Muscle of back (tissue), 10 donors: ENCODE results near the gene KHDC3L. TPM values are rescaled to one million over a fixed set of nuclear protein-coding genes. Genes with fewer than 3 reads are reported as not detected.

ENCODE experiments used
- polyA plus RNA-seq, 10 donors: library from polyadenylated mRNA; unstranded; fragments of 120-200 nt; gene quantifications; one replicate each; pipeline ENCODE4 v1.2.1, GENCODE V29; 2013; ENCODE audit not compliant: insufficient read length in 10 of 10

The KHDC3L gene
- polyA plus RNA-seq, 10 donors = 0.15 TPM; not detected in 9

Other genes starting within 250 kb of the KHDC3L start
- under 1 TPM in 4 of 10 donors, not detected in 6; 0.23 to 0.59 (median 0.41) TPM for gene KHDC1L, start 137.2 kb upstream of the KHDC3L start, polyA plus RNA-seq
- gene KHDC1, start 99.5 kb upstream of the KHDC3L start, polyA plus RNA-seq = 1 to 10 TPM; 3.2 to 5.9 (median 4.5) TPM
- gene DPPA5, start 8.4 kb upstream of the KHDC3L start, polyA plus RNA-seq = not detected
- under 1 TPM in 2 of 10 donors, not detected in 8; 0.33 to 0.35 TPM for gene OOEP, start 7.2 kb downstream of the KHDC3L start, polyA plus RNA-seq
- gene DDX43, start 32.2 kb downstream of the KHDC3L start, polyA plus RNA-seq = under 1 TPM; 0.19 to 0.70 (median 0.48) TPM
- 1 to 10 TPM; 3.7 to 5.8 (median 4.6) TPM for gene CGAS, start 89.6 kb downstream of the KHDC3L start, polyA plus RNA-seq
- 10 to 100 TPM; 13.6 to 24.1 (median 19.1) TPM for gene MTO1, start 99.1 kb downstream of the KHDC3L start, polyA plus RNA-seq
- over 10,000 TPM; 19,920 to 28,084 (median 23,432) TPM for gene EEF1A1, start 158.4 kb downstream of the KHDC3L start, polyA plus RNA-seq